ENCODE measurements around the gene EGFL7.

DNA sequence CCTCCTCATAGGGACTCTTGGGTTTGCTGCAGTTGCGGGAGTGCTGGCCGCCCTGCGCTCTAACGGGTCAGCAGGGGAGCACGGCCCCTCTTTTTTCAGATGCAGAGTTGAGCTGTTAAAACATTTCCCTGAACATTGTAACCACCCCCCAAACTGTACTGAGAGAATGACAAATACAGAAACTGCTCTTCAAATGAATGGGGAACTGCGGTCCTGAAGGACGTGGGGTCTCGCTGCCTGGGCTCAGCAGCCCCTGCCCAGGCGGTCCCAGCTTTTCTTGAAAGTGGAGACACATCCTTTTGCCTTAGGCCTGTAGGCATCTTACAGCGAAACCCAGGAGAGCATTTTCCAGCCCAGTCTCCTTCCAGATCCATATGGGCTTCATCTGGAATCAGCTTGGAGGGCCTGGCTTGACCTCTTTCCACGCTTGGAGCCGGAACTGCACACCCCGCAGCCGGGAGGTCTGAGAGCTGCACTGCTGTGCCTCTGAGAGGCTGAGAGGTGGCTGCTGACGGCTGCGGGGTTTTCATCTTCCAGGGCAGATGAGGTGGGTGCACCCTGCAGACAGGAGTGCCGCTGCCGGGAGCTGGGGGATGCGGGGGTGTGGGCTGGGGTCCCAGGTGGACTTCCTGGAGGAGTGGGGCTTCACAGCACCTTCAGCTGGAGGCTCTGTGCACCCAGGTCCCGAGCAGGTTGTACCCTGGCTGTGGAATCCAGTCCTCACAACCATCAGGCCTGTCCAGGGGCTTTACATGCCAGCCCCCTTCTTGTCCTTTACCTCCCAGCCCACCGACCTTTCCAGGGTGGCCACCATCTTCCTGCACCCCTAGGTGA lies 25.8 kb downstream of the EGFL7 start:
- TF ChIP-seq, protein P1, sequence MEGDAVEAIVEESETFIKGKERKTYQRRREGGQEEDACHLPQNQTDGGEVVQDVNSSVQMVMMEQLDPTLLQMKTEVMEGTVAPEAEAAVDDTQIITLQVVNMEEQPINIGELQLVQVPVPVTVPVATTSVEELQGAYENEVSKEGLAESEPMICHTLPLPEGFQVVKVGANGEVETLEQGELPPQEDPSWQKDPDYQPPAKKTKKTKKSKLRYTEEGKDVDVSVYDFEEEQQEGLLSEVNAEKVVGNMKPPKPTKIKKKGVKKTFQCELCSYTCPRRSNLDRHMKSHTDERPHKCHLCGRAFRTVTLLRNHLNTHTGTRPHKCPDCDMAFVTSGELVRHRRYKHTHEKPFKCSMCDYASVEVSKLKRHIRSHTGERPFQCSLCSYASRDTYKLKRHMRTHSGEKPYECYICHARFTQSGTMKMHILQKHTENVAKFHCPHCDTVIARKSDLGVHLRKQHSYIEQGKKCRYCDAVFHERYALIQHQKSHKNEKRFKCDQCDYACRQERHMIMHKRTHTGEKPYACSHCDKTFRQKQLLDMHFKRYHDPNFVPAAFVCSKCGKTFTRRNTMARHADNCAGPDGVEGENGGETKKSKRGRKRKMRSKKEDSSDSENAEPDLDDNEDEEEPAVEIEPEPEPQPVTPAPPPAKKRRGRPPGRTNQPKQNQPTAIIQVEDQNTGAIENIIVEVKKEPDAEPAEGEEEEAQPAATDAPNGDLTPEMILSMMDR (IDR thresholded peaks at IDR 0.05; ENCODE audit: low read depth, low read length, poor library complexity, severe bottlenecking) = no peak
- TF ChIP-seq EZH2phosphoT487 (IDR thresholded peaks at IDR 0.05; ENCODE audit: borderline replicate concordance, low read length) = no peak

Data from DOHH2 (cell line).